ENCODE results near the gene NISCH. TPM values are rescaled to one million over a fixed set of nuclear protein-coding genes. Genes with fewer than 3 reads are reported as not detected.

NISCH gene
- 10 to 100 TPM; 35.3 to 56.3 (median 41.9) TPM for total RNA-seq
- polyA plus RNA-seq, result 10 to 100 TPM; 24.0 to 53.6 TPM
- long read RNA-seq, donor 1, transcript NISCH-202 (14 exons, 2,589 nt), result major isoform, 7 of 55 reads
- long read RNA-seq, donor 1, partial matches to known transcripts, result 34 of 55 reads
- long read RNA-seq, donor 1, other reads (novel, unspliced or antisense), result 14 of 55 reads
- long read RNA-seq, donor 2, full-length matches to known transcripts, result 7 of 60 reads
- long read RNA-seq, donor 2, partial matches to known transcripts, result 49 of 60 reads
- long read RNA-seq, donor 2, other reads (novel, unspliced or antisense), result 4 of 60 reads
- long read RNA-seq, donor 3, full-length matches to known transcripts, result 13 of 81 reads
- long read RNA-seq, donor 3, partial matches to known transcripts, result 58 of 81 reads
- long read RNA-seq, donor 3, other reads (novel, unspliced or antisense), result 10 of 81 reads

GRCh38 chr3:52455283-52456168, at the start of gene NISCH:
NISCH (plus strand) TSS chr3:52455604; CDS start chr3:52455642, 38 bp downstream.
- Histone ChIP-seq H3K27ac (peak within 1 kb of the TSS; percentile 88 to 99 (median 92)), H3K27me3 (no peaks in the 10 kb centered on the region), H3K9me3 (no peaks in the 10 kb centered on the region), H3K4me3 (peak within 1 kb of the TSS; percentile 65 to 96 (median 80)), H3K36me3 (peaks cover 0 to 43% (median 21%) of the 10 kb centered on the region in 9 donors), H3K4me1 (peaks cover 17 to 41% (median 31%) of the 10 kb centered on the region in 9 donors)
- 0 to 1% methylated on average over 75 to 86 of the region's 86 CpGs for WGBS, 2 donors
- intact Hi-C loops (cut with DNase I), result loop anchor here in 3 of 10 donors (10.0 kb wide), 2 partner anchors 221 to 229 kb away; partner anchors contain the start of genes GNL3 (in 3 of the 3), PBRM1 (in 3 of the 3) and TWF2 (in 1 of the 3)
- DNase-seq (peak; percentile 92 to 95), ATAC-seq (peak; percentile 29 to 77 (median 58))
- TF ChIP-seq CTCF (IDR thresholded peaks at IDR 0.05), result no peak

- Histone ChIP-seq H3K27ac (no peak overlapping the region), H3K4me3 (no peak overlapping the region), H3K4me1 (peaks cover 0 to 30% (median 20%) of the 10 kb centered on the region in 9 donors), H3K9me3 (no peaks in the 10 kb centered on the region), H3K36me3 (peaks cover 0 to 75% (median 49%) of the 10 kb centered on the region in 9 donors), H3K27me3 (no peaks in the 10 kb centered on the region)
- no peak for DNase-seq
- no peak for TF ChIP-seq CTCF (IDR thresholded peaks at IDR 0.05)
- no peak for ATAC-seq
- intact Hi-C loops (cut with DNase I), result no loop called here
- WGBS, 2 donors, result 91 to 96% methylated on average over 11 of the region's 11 CpGs
Measured at GRCh38 chr3:52406231-52406661, 49.2 kb upstream of the NISCH start.

GRCh38 chr3:52406791-52407510, 48.5 kb upstream of the NISCH start:
- no peak for DNase-seq
- H3K4me1 ChIP-seq, result peaks cover 2 to 37% (median 28%) of the 10 kb centered on the region in 9 donors
- H3K9me3 ChIP-seq, result no peaks in the 10 kb centered on the region
- H3K27ac ChIP-seq, result no peak overlapping the region
- no peak for ATAC-seq
- WGBS, 2 donors, result 95 to 97% methylated on average over 20 of the region's 20 CpGs
- intact Hi-C loops (cut with DNase I), result no loop called here
- no peak overlapping the region for H3K4me3 ChIP-seq
- peaks cover 0 to 68% (median 43%) of the 10 kb centered on the region in 9 donors for H3K36me3 ChIP-seq
- no peaks in the 10 kb centered on the region for H3K27me3 ChIP-seq
- TF ChIP-seq CTCF (IDR thresholded peaks at IDR 0.05), result no peak

All from heart right ventricle (tissue), 16 donors.